GM23338 (cell line): ENCODE results near the gene OPTC. TPM values are rescaled to one million over a fixed set of nuclear protein-coding genes. Genes with fewer than 3 reads are reported as not detected.

Experiments
- ATAC-seq: fragments of 200-7000 bp; cut with Tn5 transposase; 3 replicates; pipeline ENCODE4 v1.9.1; 2020
- DNase-seq: peaks from one replicate; pipeline ENCODE4 v3.0.0-alpha.2; 2015; ENCODE audit warnings: low spot score
- H2AFZ ChIP-seq: fragments of 200-600 bp; sonication (generic); 2 replicates; pipeline ENCODE4 v1.8.0; 2016; ENCODE audit warnings: antibody characterized with exemption, mild to moderate bottlenecking, moderate library complexity
- H3F3A ChIP-seq: fragments of 200-600 bp; sonication (generic); replicated peaks from 2 replicates; pipeline ENCODE4 v1.8.0; 2017; ENCODE audit warnings: antibody characterized with exemption, mixed run types, low read depth
- H3K27ac ChIP-seq: fragments of 200-600 bp; sonication (generic); 2 replicates; pipeline ENCODE4 v1.6.1; 2016; ENCODE audit warnings: low read depth
- H3K27me3 ChIP-seq: fragments of 200-600 bp; sonication (generic); 2 replicates; pipeline ENCODE4 v1.8.0; 2016; ENCODE audit warnings: mild to moderate bottlenecking, mixed run types, moderate library complexity; ENCODE audit not compliant: insufficient read depth
- H3K36me3 ChIP-seq: fragments of 200-600 bp; sonication (generic); 2 replicates; pipeline ENCODE4 v1.8.0; 2016; ENCODE audit warnings: mild to moderate bottlenecking; ENCODE audit not compliant: insufficient read depth
- H3K4me1 ChIP-seq: fragments of 200-600 bp; sonication (generic); 2 replicates; pipeline ENCODE4 v1.8.0; 2016; ENCODE audit warnings: mild to moderate bottlenecking, moderate library complexity; ENCODE audit not compliant: insufficient read depth
- H3K4me2 ChIP-seq: fragments of 200-600 bp; sonication (generic); 2 replicates; pipeline ENCODE4 v1.7.1; 2017; ENCODE audit warnings: mixed run types
- H3K4me3 ChIP-seq: fragments of 200-600 bp; sonication (generic); 2 replicates; pipeline ENCODE4 v1.6.1; 2016; ENCODE audit warnings: mixed run types
- H3K79me2 ChIP-seq: fragments of 200-600 bp; sonication (generic); replicated peaks from 2 replicates; pipeline ENCODE4 v1.8.0; 2017; ENCODE audit warnings: mild to moderate bottlenecking; ENCODE audit not compliant: insufficient read depth
- H3K9me2 ChIP-seq: fragments of 200-600 bp; sonication (generic); 2 replicates; pipeline ENCODE4 v1.8.0; 2017; ENCODE audit not compliant: insufficient read depth
- H4K20me1 ChIP-seq: fragments of 200-600 bp; sonication (generic); replicated peaks from 2 replicates; pipeline ENCODE4 v1.8.0; 2017; ENCODE audit warnings: mild to moderate bottlenecking; ENCODE audit not compliant: insufficient read depth
- H3K27ac Mint-ChIP-seq: 2 replicates; pipeline ENCODE4 v1.8.0; 2020; ENCODE audit warnings: inconsistent platforms, mild to moderate bottlenecking, moderate library complexity, mixed read lengths
- H3K27me3 Mint-ChIP-seq: 3 replicates; pipeline ENCODE4 v1.8.0; 2022; ENCODE audit warnings: low read depth, mild to moderate bottlenecking, moderate library complexity, mixed read lengths, inconsistent platforms; ENCODE audit not compliant: insufficient read depth, poor library complexity
- H3K36me3 Mint-ChIP-seq: 3 replicates; pipeline ENCODE4 v1.8.0; 2021; ENCODE audit warnings: low read depth, mild to moderate bottlenecking, inconsistent platforms, moderate library complexity, mixed read lengths
- H3K4me1 Mint-ChIP-seq: 3 replicates; pipeline ENCODE4 v1.8.0; 2020; ENCODE audit warnings: mild to moderate bottlenecking, inconsistent platforms, mixed read lengths
- H3K4me3 Mint-ChIP-seq: 3 replicates; pipeline ENCODE4 v1.8.0; 2021; ENCODE audit warnings: moderate library complexity, mild to moderate bottlenecking, inconsistent platforms, mixed read lengths
- H3K9me3 Mint-ChIP-seq: 3 replicates; pipeline ENCODE4 v1.8.0; 2020; ENCODE audit warnings: moderate library complexity, mild to moderate bottlenecking, inconsistent platforms, mixed read lengths
- CREB1 ChIP-seq: fragments of 250-450 bp; sonication (Bioruptor Pico); IDR thresholded peaks from 2 replicates; pipeline ENCODE4 v1.5.0; 2020; ENCODE audit warnings: low read depth, mild to moderate bottlenecking, moderate library complexity
- CTCF ChIP-seq, 2 experiments: fragments of 200-600 bp in 1 of 2; sonication (generic) in 1 of 2; conservative IDR thresholded peaks; 2 replicates each; pipeline versions ENCODE4 v1.5.1 to v1.6.1; 2016 to 2017; ENCODE audit warnings: antibody characterized with exemption in 2 of 2, low read depth in 2 of 2, mild to moderate bottlenecking in 2 of 2, moderate library complexity in 1 of 2
- ETS1 ChIP-seq: IDR thresholded peaks from 2 replicates; pipeline ENCODE4 v1.6.1; 2016; ENCODE audit warnings: antibody characterized with exemption
- EZH2 ChIP-seq: fragments of 200-600 bp; sonication (generic); IDR thresholded peaks from one replicate; pipeline ENCODE4 v1.8.0; 2017; ENCODE audit warnings: antibody characterized with exemption, mild to moderate bottlenecking, low read depth; ENCODE audit not compliant: unreplicated experiment
- NANOG ChIP-seq: IDR thresholded peaks from 2 replicates; pipeline ENCODE4 v1.6.1; 2016; ENCODE audit warnings: antibody characterized with exemption, borderline replicate concordance
- POLR2AphosphoS5 ChIP-seq: IDR thresholded peaks from 2 replicates; pipeline ENCODE4 v1.6.1; 2016; ENCODE audit warnings: antibody characterized with exemption, low read depth
- STAT1 ChIP-seq: IDR thresholded peaks from one replicate; pipeline ENCODE4 v1.6.1; 2016; ENCODE audit warnings: antibody characterized with exemption; ENCODE audit not compliant: unreplicated experiment
- ZNF114 ChIP-seq: fragments of 250-450 bp; sonication (Bioruptor Pico); IDR thresholded peaks from 2 replicates; pipeline ENCODE4 v1.5.0; 2020; ENCODE audit warnings: mild to moderate bottlenecking, moderate library complexity
- ZNF331 ChIP-seq: fragments of 250-450 bp; sonication (Bioruptor Pico); IDR thresholded peaks from 2 replicates; pipeline ENCODE4 v1.5.0; 2020; ENCODE audit warnings: low read depth, mild to moderate bottlenecking, moderate library complexity
- polyA plus RNA-seq: library from polyadenylated mRNA; unstranded; fragments of >200 nt; fragmentation: Nextera tagmentation; extraction: Ambion mirVana; gene quantifications from 2 replicates; pipeline ENCODE4 v1.2.1, GENCODE V29; 2016
- total RNA-seq: library from RNA; depleted of rRNA; stranded (reverse); fragments of >200 nt; shearing (Covaris generic); gene quantifications from 2 replicates; pipeline ENCODE4 v1.2.3, GENCODE V29; 2014
- TF ChIP-seq, protein P1 (sequence below): fragments of 250-450 bp; sonication (Bioruptor Pico); IDR thresholded peaks from 2 replicates; pipeline ENCODE4 v1.5.0; 2020; ENCODE audit warnings: mild to moderate bottlenecking, moderate library complexity

Gene OPTC
- total and polyA plus RNA-seq, 2 experiments from 2014 or later: 0.50 to 1.0 TPM

- TF ChIP-seq, protein P1, sequence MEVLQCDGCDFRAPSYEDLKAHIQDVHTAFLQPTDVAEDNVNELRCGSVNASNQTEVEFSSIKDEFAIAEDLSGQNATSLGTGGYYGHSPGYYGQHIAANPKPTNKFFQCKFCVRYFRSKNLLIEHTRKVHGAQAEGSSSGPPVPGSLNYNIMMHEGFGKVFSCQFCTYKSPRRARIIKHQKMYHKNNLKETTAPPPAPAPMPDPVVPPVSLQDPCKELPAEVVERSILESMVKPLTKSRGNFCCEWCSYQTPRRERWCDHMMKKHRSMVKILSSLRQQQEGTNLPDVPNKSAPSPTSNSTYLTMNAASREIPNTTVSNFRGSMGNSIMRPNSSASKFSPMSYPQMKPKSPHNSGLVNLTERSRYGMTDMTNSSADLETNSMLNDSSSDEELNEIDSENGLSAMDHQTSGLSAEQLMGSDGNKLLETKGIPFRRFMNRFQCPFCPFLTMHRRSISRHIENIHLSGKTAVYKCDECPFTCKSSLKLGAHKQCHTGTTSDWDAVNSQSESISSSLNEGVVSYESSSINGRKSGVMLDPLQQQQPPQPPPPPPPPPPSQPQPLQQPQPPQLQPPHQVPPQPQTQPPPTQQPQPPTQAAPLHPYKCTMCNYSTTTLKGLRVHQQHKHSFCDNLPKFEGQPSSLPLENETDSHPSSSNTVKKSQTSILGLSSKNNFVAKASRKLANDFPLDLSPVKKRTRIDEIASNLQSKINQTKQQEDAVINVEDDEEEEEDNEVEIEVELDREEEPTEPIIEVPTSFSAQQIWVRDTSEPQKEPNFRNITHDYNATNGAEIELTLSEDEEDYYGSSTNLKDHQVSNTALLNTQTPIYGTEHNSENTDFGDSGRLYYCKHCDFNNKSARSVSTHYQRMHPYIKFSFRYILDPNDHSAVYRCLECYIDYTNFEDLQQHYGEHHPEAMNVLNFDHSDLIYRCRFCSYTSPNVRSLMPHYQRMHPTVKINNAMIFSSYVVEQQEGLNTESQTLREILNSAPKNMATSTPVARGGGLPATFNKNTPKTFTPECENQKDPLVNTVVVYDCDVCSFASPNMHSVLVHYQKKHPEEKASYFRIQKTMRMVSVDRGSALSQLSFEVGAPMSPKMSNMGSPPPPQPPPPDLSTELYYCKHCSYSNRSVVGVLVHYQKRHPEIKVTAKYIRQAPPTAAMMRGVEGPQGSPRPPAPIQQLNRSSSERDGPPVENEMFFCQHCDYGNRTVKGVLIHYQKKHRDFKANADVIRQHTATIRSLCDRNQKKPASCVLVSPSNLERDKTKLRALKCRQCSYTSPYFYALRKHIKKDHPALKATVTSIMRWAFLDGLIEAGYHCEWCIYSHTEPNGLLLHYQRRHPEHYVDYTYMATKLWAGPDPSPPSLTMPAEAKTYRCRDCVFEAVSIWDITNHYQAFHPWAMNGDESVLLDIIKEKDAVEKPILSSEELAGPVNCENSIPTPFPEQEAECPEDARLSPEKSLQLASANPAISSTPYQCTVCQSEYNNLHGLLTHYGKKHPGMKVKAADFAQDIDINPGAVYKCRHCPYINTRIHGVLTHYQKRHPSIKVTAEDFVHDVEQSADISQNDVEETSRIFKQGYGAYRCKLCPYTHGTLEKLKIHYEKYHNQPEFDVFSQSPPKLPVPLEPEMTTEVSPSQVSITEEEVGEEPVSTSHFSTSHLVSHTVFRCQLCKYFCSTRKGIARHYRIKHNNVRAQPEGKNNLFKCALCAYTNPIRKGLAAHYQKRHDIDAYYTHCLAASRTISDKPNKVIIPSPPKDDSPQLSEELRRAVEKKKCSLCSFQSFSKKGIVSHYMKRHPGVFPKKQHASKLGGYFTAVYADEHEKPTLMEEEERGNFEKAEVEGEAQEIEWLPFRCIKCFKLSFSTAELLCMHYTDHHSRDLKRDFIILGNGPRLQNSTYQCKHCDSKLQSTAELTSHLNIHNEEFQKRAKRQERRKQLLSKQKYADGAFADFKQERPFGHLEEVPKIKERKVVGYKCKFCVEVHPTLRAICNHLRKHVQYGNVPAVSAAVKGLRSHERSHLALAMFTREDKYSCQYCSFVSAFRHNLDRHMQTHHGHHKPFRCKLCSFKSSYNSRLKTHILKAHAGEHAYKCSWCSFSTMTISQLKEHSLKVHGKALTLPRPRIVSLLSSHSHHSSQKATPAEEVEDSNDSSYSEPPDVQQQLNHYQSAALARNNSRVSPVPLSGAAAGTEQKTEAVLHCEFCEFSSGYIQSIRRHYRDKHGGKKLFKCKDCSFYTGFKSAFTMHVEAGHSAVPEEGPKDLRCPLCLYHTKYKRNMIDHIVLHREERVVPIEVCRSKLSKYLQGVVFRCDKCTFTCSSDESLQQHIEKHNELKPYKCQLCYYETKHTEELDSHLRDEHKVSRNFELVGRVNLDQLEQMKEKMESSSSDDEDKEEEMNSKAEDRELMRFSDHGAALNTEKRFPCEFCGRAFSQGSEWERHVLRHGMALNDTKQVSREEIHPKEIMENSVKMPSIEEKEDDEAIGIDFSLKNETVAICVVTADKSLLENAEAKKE: no peak
- no peak for TF ChIP-seq STAT1
- TF ChIP-seq ZNF331: no peak
- no peak for TF ChIP-seq CTCF (conservative IDR thresholded peaks at IDR 0.05; ENCODE audit: low read depth in 2 of 2)
- no peak for TF ChIP-seq ETS1
- TF ChIP-seq CREB1: no peak
- TF ChIP-seq NANOG: no peak
These were observed 15.7 kb upstream of the OPTC start (continued) for GRCh38 chr1:203478231-203478630.

- no peaks in the 10 kb centered on the region for H3K9me2 ChIP-seq
- DNase-seq (no peak), ATAC-seq (no peak)
- no peaks in the 10 kb centered on the region for H3K27me3 ChIP-seq
- H3K27ac ChIP-seq: no peak overlapping the region
- peaks cover 6% of the 10 kb centered on the region; the same call in 1 of the 2 replicates for H3K4me1 ChIP-seq
- H4K20me1 ChIP-seq: no peaks in the 10 kb centered on the region
- no peak overlapping the region for H3K4me3 ChIP-seq
- no peaks in the 10 kb centered on the region for H3K36me3 Mint-ChIP-seq
- no peak overlapping the region for H2AFZ ChIP-seq
- H3K4me3 Mint-ChIP-seq: no peak overlapping the region
- no peaks in the 10 kb centered on the region for H3K36me3 ChIP-seq
- H3K27ac Mint-ChIP-seq: no peak overlapping the region
- no peaks in the 10 kb centered on the region for H3K9me3 Mint-ChIP-seq
- H3K4me2 ChIP-seq: no peak overlapping the region
- H3K79me2 ChIP-seq: no peaks in the 10 kb centered on the region
- H3K4me1 Mint-ChIP-seq: peaks cover 28% of the 10 kb centered on the region
- H3K27me3 Mint-ChIP-seq: peaks cover 3% of the 10 kb centered on the region
- H3F3A ChIP-seq: no peaks in the 10 kb centered on the region
- no peak for TF ChIP-seq CTCF (conservative IDR thresholded peaks at IDR 0.05; ENCODE audit: low read depth in 2 of 2)
- TF ChIP-seq EZH2: no peak
- no peak for TF ChIP-seq POLR2AphosphoS5
- no peak for TF ChIP-seq ZNF114 (CRISPR knock-in tag)
- TF ChIP-seq ETS1: no peak
- no peak for TF ChIP-seq STAT1
These were observed 15.0 kb upstream of the OPTC start for GRCh38 chr1:203478986-203479385.
